ENCODE data around the gene PRKCH. TPM values are rescaled to one million over a fixed set of nuclear protein-coding genes. Genes with fewer than 3 reads are reported as not detected.

Gene PRKCH
- total RNA-seq, 1 experiment from 2014 or later: 18.3 TPM

DNA sequence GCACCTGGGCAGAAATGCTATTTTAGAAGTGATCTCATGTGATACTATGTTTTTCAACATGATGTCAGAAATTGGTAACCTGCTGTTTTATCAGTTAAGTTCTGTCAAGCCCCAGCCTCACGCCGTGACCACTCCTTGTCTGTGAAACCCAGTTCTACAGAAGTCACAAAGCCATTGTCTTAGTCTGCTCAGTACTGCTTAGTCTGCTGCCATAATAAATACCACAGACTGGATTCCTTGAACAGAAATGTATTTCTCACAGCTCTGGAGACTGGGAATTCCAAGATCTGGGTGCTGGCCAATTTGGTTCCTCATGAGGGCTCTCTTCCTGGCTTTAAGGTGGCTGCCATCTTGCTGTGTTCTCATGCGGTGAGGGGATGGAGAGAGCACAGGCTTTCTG lies 176.9 kb downstream of the PRKCH start:
- H3K4me3 Mint-ChIP-seq (ENCODE audit: unreplicated experiment): no peak overlapping the region
- Histone ChIP-seq H3K4me1 (peaks cover 7% of the 10 kb centered on the region), H3K27me3 (replicated peaks; ENCODE audit: control insufficient read depth, insufficient read depth, low read length) (no peaks in the 10 kb centered on the region), H3K36me3 (ENCODE audit: control insufficient read depth, insufficient read depth, low read length) (no peaks in the 10 kb centered on the region), H3K4me3 (ENCODE audit: low read depth, low read length) (no peak overlapping the region), H3K9me3 (no peaks in the 10 kb centered on the region)
- no peaks in the 10 kb centered on the region for H3K27me3 Mint-ChIP-seq (ENCODE audit: insufficient read depth, unreplicated experiment)
- H3K9me3 Mint-ChIP-seq (ENCODE audit: unreplicated experiment): no peaks in the 10 kb centered on the region
- H3K27ac Mint-ChIP-seq (ENCODE audit: unreplicated experiment): no peak overlapping the region
- peaks cover 6% of the 10 kb centered on the region for H3K4me1 Mint-ChIP-seq (ENCODE audit: low read depth, unreplicated experiment)
- intact Hi-C loops (cut with micrococcal nuclease; ENCODE audit: unreplicated experiment): no loop called here
- TF ChIP-seq, protein P1, sequence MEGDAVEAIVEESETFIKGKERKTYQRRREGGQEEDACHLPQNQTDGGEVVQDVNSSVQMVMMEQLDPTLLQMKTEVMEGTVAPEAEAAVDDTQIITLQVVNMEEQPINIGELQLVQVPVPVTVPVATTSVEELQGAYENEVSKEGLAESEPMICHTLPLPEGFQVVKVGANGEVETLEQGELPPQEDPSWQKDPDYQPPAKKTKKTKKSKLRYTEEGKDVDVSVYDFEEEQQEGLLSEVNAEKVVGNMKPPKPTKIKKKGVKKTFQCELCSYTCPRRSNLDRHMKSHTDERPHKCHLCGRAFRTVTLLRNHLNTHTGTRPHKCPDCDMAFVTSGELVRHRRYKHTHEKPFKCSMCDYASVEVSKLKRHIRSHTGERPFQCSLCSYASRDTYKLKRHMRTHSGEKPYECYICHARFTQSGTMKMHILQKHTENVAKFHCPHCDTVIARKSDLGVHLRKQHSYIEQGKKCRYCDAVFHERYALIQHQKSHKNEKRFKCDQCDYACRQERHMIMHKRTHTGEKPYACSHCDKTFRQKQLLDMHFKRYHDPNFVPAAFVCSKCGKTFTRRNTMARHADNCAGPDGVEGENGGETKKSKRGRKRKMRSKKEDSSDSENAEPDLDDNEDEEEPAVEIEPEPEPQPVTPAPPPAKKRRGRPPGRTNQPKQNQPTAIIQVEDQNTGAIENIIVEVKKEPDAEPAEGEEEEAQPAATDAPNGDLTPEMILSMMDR (IDR thresholded peaks at IDR 0.05; ENCODE audit: insufficient read depth in 1 of 2, low read depth in 1 of 2, low read length in 1 of 2, severe bottlenecking in 1 of 2, unreplicated experiment in 1 of 2): no peak
- no peaks in the 10 kb centered on the region for H3K36me3 Mint-ChIP-seq (ENCODE audit: insufficient read depth, unreplicated experiment)
- DNase-seq: no peak
- POLR2A ChIA-PET: no interaction called here
- BruUV-seq (replicated peaks): no TSS peak
- CTCF ChIA-PET: no interaction called here

DNA sequence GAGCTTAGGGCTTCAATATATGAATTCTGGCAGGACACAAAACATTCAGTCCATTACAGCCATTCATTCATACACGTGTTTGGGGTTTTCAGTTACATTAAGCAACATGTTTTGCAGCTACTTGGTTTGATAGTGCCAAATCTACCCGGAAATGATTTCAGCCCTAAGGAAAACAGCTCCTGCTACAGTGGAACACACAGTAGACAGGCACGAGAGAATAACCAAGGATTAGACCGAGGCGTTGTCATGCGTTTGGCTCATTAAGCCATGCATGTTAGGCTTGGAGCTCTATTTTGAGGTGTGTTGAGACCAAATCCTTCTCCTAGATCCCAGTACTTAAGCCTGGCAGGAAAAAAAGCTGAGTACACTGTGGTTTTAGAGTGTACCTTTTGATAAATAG lies 177.4 kb downstream of the PRKCH start:
- intact Hi-C loops (cut with micrococcal nuclease; ENCODE audit: unreplicated experiment): no loop called here
- H3K36me3 Mint-ChIP-seq (ENCODE audit: insufficient read depth, unreplicated experiment): no peaks in the 10 kb centered on the region
- CTCF ChIA-PET: no interaction called here

DNA sequence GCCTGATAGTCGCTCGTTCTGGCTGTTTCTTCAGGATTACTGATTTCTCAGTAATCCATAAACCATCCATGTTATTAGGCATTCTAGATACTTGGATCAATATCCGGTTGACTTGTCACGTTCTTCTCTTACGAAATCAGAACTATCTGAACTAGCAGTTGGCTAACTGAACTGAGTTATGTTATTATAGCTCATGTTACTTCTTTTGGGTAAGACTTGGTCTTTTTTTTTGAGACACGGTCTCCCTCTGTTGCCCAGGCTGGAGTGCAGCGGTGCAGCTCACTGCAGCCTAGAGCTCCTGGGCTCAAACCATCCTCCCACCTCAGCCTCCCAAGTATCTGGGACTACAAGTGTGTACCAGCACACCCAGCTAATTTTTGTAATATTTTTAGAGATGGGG lies 178.6 kb downstream of the PRKCH start:
- H3K27ac Mint-ChIP-seq (ENCODE audit: unreplicated experiment): no peak overlapping the region
- Histone ChIP-seq H3K27me3 (replicated peaks; ENCODE audit: control insufficient read depth, insufficient read depth, low read length) (no peaks in the 10 kb centered on the region), H3K4me3 (ENCODE audit: low read depth, low read length) (no peak overlapping the region), H3K4me1 (no peaks in the 10 kb centered on the region), H3K9me3 (no peaks in the 10 kb centered on the region), H3K36me3 (ENCODE audit: control insufficient read depth, insufficient read depth, low read length) (no peaks in the 10 kb centered on the region)
- no TSS peak for BruUV-seq (replicated peaks)
- intact Hi-C loops (cut with micrococcal nuclease; ENCODE audit: unreplicated experiment): no loop called here
- DNase-seq: no peak
- H3K27me3 Mint-ChIP-seq (ENCODE audit: insufficient read depth, unreplicated experiment): no peaks in the 10 kb centered on the region
- H3K9me3 Mint-ChIP-seq (ENCODE audit: unreplicated experiment): no peaks in the 10 kb centered on the region
- CTCF ChIA-PET: no interaction called here
- POLR2A ChIA-PET: no interaction called here
- H3K4me1 Mint-ChIP-seq (ENCODE audit: low read depth, unreplicated experiment): peaks cover 6% of the 10 kb centered on the region
- H3K4me3 Mint-ChIP-seq (ENCODE audit: unreplicated experiment): no peak overlapping the region
- no peaks in the 10 kb centered on the region for H3K36me3 Mint-ChIP-seq (ENCODE audit: insufficient read depth, unreplicated experiment)
- TF ChIP-seq, protein P1 (IDR thresholded peaks at IDR 0.05; ENCODE audit: insufficient read depth in 1 of 2, low read depth in 1 of 2, low read length in 1 of 2, severe bottlenecking in 1 of 2, unreplicated experiment in 1 of 2): no peak

More for the DNA sequence above, 177.4 kb downstream of the PRKCH start:
- Histone ChIP-seq H3K4me1 (peaks cover 2% of the 10 kb centered on the region), H3K9me3 (no peaks in the 10 kb centered on the region), H3K27me3 (replicated peaks; ENCODE audit: control insufficient read depth, insufficient read depth, low read length) (no peaks in the 10 kb centered on the region), H3K4me3 (ENCODE audit: low read depth, low read length) (no peak overlapping the region), H3K36me3 (ENCODE audit: control insufficient read depth, insufficient read depth, low read length) (no peaks in the 10 kb centered on the region)
- no peak overlapping the region for H3K4me3 Mint-ChIP-seq (ENCODE audit: unreplicated experiment)
- BruUV-seq (replicated peaks): no TSS peak
- DNase-seq: no peak
- no peaks in the 10 kb centered on the region for H3K27me3 Mint-ChIP-seq (ENCODE audit: insufficient read depth, unreplicated experiment)
- no peak overlapping the region for H3K27ac Mint-ChIP-seq (ENCODE audit: unreplicated experiment)
- TF ChIP-seq, protein P1 (IDR thresholded peaks at IDR 0.05; ENCODE audit: insufficient read depth in 1 of 2, low read depth in 1 of 2, low read length in 1 of 2, severe bottlenecking in 1 of 2, unreplicated experiment in 1 of 2): no peak
- no peaks in the 10 kb centered on the region for H3K9me3 Mint-ChIP-seq (ENCODE audit: unreplicated experiment)
- H3K4me1 Mint-ChIP-seq (ENCODE audit: low read depth, unreplicated experiment): peaks cover 6% of the 10 kb centered on the region
- POLR2A ChIA-PET: no interaction called here
